Uterus (tissue), 2 donors: ENCODE data around the gene GSK3B.

Experiments used
- CTCF ChIP-seq, 4 experiments: fragments of 200-600 bp in 2 of 4; fragments of 450-650 bp in 2 of 4; sonication (generic) in 2 of 4; IDR thresholded peaks; one replicate each; pipeline ENCODE4 v1.5.1; 2016 to 2019; ENCODE audit warnings: antibody characterized with exemption in 4 of 4, mild to moderate bottlenecking in 2 of 4, moderate library complexity in 1 of 4
- POLR2A ChIP-seq, 2 donors: fragments of 450-650 bp; IDR thresholded peaks; one replicate each; pipeline ENCODE4 v1.6.1; 2016; ENCODE audit warnings: antibody characterized with exemption in 2 of 2, mild to moderate bottlenecking in 1 of 2, moderate library complexity in 1 of 2

DNA sequence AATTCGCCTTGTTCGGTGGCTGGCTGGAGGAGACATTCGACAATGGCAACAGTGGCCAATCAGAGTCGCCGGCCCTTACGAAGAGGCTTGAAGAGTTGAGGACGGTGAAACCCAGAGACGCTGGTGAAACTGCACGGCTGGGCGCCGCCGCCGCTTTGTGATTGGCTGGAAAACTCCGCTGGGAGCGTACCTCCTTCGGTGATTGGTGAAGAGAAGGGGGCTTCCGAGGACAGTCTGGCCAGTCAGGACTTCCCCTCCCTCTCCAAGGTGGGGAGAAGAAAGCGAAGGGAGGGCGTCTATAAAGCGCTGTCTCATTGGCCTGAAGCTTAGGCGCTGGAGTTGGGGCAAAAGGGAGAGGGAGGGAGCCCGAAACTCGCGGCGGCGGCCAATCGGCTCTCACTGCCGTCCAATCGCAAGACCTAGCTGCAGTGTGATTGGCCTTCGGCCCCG, 554 bp upstream of the GSK3B start:
- TF ChIP-seq CTCF (IDR thresholded peaks at IDR 0.05) (no peak), POLR2A (IDR thresholded peaks at IDR 0.05) (no peak)
